GM23338 (cell line): ENCODE measurements around the gene ERBB4. TPM values are rescaled to one million over a fixed set of nuclear protein-coding genes. Genes with fewer than 3 reads are reported as not detected.

ENCODE experiments used
- ATAC-seq: fragments of 200-7000 bp; cut with Tn5 transposase; 3 replicates; pipeline ENCODE4 v1.9.1; 2020
- DNase-seq: peaks from one replicate; pipeline ENCODE4 v3.0.0-alpha.2; 2015; ENCODE audit warnings: low spot score
- H2AFZ ChIP-seq: fragments of 200-600 bp; sonication (generic); 2 replicates; pipeline ENCODE4 v1.8.0; 2016; ENCODE audit warnings: antibody characterized with exemption, mild to moderate bottlenecking, moderate library complexity
- H3F3A ChIP-seq: fragments of 200-600 bp; sonication (generic); replicated peaks from 2 replicates; pipeline ENCODE4 v1.8.0; 2017; ENCODE audit warnings: antibody characterized with exemption, mixed run types, low read depth
- H3K27ac ChIP-seq: fragments of 200-600 bp; sonication (generic); 2 replicates; pipeline ENCODE4 v1.6.1; 2016; ENCODE audit warnings: low read depth
- H3K27me3 ChIP-seq: fragments of 200-600 bp; sonication (generic); 2 replicates; pipeline ENCODE4 v1.8.0; 2016; ENCODE audit warnings: mild to moderate bottlenecking, mixed run types, moderate library complexity; ENCODE audit not compliant: insufficient read depth
- H3K36me3 ChIP-seq: fragments of 200-600 bp; sonication (generic); 2 replicates; pipeline ENCODE4 v1.8.0; 2016; ENCODE audit warnings: mild to moderate bottlenecking; ENCODE audit not compliant: insufficient read depth
- H3K4me1 ChIP-seq: fragments of 200-600 bp; sonication (generic); 2 replicates; pipeline ENCODE4 v1.8.0; 2016; ENCODE audit warnings: mild to moderate bottlenecking, moderate library complexity; ENCODE audit not compliant: insufficient read depth
- H3K4me2 ChIP-seq: fragments of 200-600 bp; sonication (generic); 2 replicates; pipeline ENCODE4 v1.7.1; 2017; ENCODE audit warnings: mixed run types
- H3K4me3 ChIP-seq: fragments of 200-600 bp; sonication (generic); 2 replicates; pipeline ENCODE4 v1.6.1; 2016; ENCODE audit warnings: mixed run types
- H3K79me2 ChIP-seq: fragments of 200-600 bp; sonication (generic); replicated peaks from 2 replicates; pipeline ENCODE4 v1.8.0; 2017; ENCODE audit warnings: mild to moderate bottlenecking; ENCODE audit not compliant: insufficient read depth
- H3K9me2 ChIP-seq: fragments of 200-600 bp; sonication (generic); 2 replicates; pipeline ENCODE4 v1.8.0; 2017; ENCODE audit not compliant: insufficient read depth
- H4K20me1 ChIP-seq: fragments of 200-600 bp; sonication (generic); replicated peaks from 2 replicates; pipeline ENCODE4 v1.8.0; 2017; ENCODE audit warnings: mild to moderate bottlenecking; ENCODE audit not compliant: insufficient read depth
- H3K27ac Mint-ChIP-seq: 2 replicates; pipeline ENCODE4 v1.8.0; 2020; ENCODE audit warnings: inconsistent platforms, mild to moderate bottlenecking, moderate library complexity, mixed read lengths
- H3K27me3 Mint-ChIP-seq: 3 replicates; pipeline ENCODE4 v1.8.0; 2022; ENCODE audit warnings: low read depth, mild to moderate bottlenecking, moderate library complexity, mixed read lengths, inconsistent platforms; ENCODE audit not compliant: insufficient read depth, poor library complexity
- H3K36me3 Mint-ChIP-seq: 3 replicates; pipeline ENCODE4 v1.8.0; 2021; ENCODE audit warnings: low read depth, mild to moderate bottlenecking, inconsistent platforms, moderate library complexity, mixed read lengths
- H3K4me1 Mint-ChIP-seq: 3 replicates; pipeline ENCODE4 v1.8.0; 2020; ENCODE audit warnings: mild to moderate bottlenecking, inconsistent platforms, mixed read lengths
- H3K4me3 Mint-ChIP-seq: 3 replicates; pipeline ENCODE4 v1.8.0; 2021; ENCODE audit warnings: moderate library complexity, mild to moderate bottlenecking, inconsistent platforms, mixed read lengths
- H3K9me3 Mint-ChIP-seq: 3 replicates; pipeline ENCODE4 v1.8.0; 2020; ENCODE audit warnings: moderate library complexity, mild to moderate bottlenecking, inconsistent platforms, mixed read lengths
- CREB1 ChIP-seq: fragments of 250-450 bp; sonication (Bioruptor Pico); IDR thresholded peaks from 2 replicates; pipeline ENCODE4 v1.5.0; 2020; ENCODE audit warnings: low read depth, mild to moderate bottlenecking, moderate library complexity
- EZH2 ChIP-seq: fragments of 200-600 bp; sonication (generic); IDR thresholded peaks from one replicate; pipeline ENCODE4 v1.8.0; 2017; ENCODE audit warnings: antibody characterized with exemption, mild to moderate bottlenecking, low read depth; ENCODE audit not compliant: unreplicated experiment
- EZH2phosphoT487 ChIP-seq: fragments of 200-600 bp; sonication (generic); IDR thresholded peaks from one replicate; pipeline ENCODE4 v1.8.1; 2018; ENCODE audit warnings: antibody characterized with exemption; ENCODE audit not compliant: unreplicated experiment
- JUNB ChIP-seq: IDR thresholded peaks from one replicate; pipeline ENCODE4 v1.6.1; 2016; ENCODE audit warnings: antibody characterized with exemption; ENCODE audit not compliant: unreplicated experiment
- NANOG ChIP-seq: IDR thresholded peaks from 2 replicates; pipeline ENCODE4 v1.6.1; 2016; ENCODE audit warnings: antibody characterized with exemption, borderline replicate concordance
- POLR2AphosphoS5 ChIP-seq: IDR thresholded peaks from 2 replicates; pipeline ENCODE4 v1.6.1; 2016; ENCODE audit warnings: antibody characterized with exemption, low read depth
- REST ChIP-seq: IDR thresholded peaks from one replicate; pipeline ENCODE4 v1.6.1; 2018; ENCODE audit warnings: antibody characterized with exemption; ENCODE audit not compliant: unreplicated experiment
- STAT1 ChIP-seq: IDR thresholded peaks from one replicate; pipeline ENCODE4 v1.6.1; 2016; ENCODE audit warnings: antibody characterized with exemption; ENCODE audit not compliant: unreplicated experiment
- ZNF114 ChIP-seq: fragments of 250-450 bp; sonication (Bioruptor Pico); IDR thresholded peaks from 2 replicates; pipeline ENCODE4 v1.5.0; 2020; ENCODE audit warnings: mild to moderate bottlenecking, moderate library complexity
- ZNF331 ChIP-seq: fragments of 250-450 bp; sonication (Bioruptor Pico); IDR thresholded peaks from 2 replicates; pipeline ENCODE4 v1.5.0; 2020; ENCODE audit warnings: low read depth, mild to moderate bottlenecking, moderate library complexity
- polyA plus RNA-seq: library from polyadenylated mRNA; unstranded; fragments of >200 nt; fragmentation: Nextera tagmentation; extraction: Ambion mirVana; gene quantifications from 2 replicates; pipeline ENCODE4 v1.2.1, GENCODE V29; 2016
- total RNA-seq: library from RNA; depleted of rRNA; stranded (reverse); fragments of >200 nt; shearing (Covaris generic); gene quantifications from 2 replicates; pipeline ENCODE4 v1.2.3, GENCODE V29; 2014
- TF ChIP-seq, protein P1 (sequence below): IDR thresholded peaks from 2 replicates; pipeline ENCODE4 v1.6.1; 2016; ENCODE audit warnings: antibody characterized with exemption
- TF ChIP-seq, protein P2 (sequence below), 2 experiments: fragments of 200-600 bp in 1 of 2; sonication (generic) in 1 of 2; conservative IDR thresholded peaks; 2 replicates each; pipeline versions ENCODE4 v1.5.1 to v1.6.1; 2016 to 2017; ENCODE audit warnings: antibody characterized with exemption in 2 of 2, low read depth in 2 of 2, mild to moderate bottlenecking in 2 of 2, moderate library complexity in 1 of 2
- TF ChIP-seq, protein P3 (sequence below): fragments of 250-450 bp; sonication (Bioruptor Pico); IDR thresholded peaks from 2 replicates; pipeline ENCODE4 v1.5.0; 2020; ENCODE audit warnings: mild to moderate bottlenecking, moderate library complexity

Gene ERBB4
- total and polyA plus RNA-seq, 2 experiments from 2014 or later: 0.73 to 1.1 TPM

GRCh38 chr2:211822686-211823335 is 715.8 kb downstream of the ERBB4 start:
- Histone ChIP-seq H3K9me2 (no peaks in the 10 kb centered on the region), H3K36me3 (no peaks in the 10 kb centered on the region), H3K27me3 (no peaks in the 10 kb centered on the region), H3K79me2 (no peaks in the 10 kb centered on the region), H2AFZ (no peak overlapping the region), H3K4me3 (no peak overlapping the region), H4K20me1 (no peaks in the 10 kb centered on the region), H3K4me1 (no peaks in the 10 kb centered on the region; the same call in 1 of the 2 replicates), H3K27ac (no peak overlapping the region), H3K4me2 (no peak overlapping the region), H3F3A (no peaks in the 10 kb centered on the region)
- ATAC-seq (no peak), DNase-seq (no peak)
- no peak for TF ChIP-seq JUNB
- TF ChIP-seq ZNF331 (CRISPR knock-in tag): no peak
- TF ChIP-seq STAT1: no peak
- TF ChIP-seq CREB1: no peak
- TF ChIP-seq POLR2AphosphoS5: no peak
- TF ChIP-seq, protein P1, sequence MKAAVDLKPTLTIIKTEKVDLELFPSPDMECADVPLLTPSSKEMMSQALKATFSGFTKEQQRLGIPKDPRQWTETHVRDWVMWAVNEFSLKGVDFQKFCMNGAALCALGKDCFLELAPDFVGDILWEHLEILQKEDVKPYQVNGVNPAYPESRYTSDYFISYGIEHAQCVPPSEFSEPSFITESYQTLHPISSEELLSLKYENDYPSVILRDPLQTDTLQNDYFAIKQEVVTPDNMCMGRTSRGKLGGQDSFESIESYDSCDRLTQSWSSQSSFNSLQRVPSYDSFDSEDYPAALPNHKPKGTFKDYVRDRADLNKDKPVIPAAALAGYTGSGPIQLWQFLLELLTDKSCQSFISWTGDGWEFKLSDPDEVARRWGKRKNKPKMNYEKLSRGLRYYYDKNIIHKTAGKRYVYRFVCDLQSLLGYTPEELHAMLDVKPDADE: no peak
- TF ChIP-seq NANOG: no peak
- TF ChIP-seq, protein P2, sequence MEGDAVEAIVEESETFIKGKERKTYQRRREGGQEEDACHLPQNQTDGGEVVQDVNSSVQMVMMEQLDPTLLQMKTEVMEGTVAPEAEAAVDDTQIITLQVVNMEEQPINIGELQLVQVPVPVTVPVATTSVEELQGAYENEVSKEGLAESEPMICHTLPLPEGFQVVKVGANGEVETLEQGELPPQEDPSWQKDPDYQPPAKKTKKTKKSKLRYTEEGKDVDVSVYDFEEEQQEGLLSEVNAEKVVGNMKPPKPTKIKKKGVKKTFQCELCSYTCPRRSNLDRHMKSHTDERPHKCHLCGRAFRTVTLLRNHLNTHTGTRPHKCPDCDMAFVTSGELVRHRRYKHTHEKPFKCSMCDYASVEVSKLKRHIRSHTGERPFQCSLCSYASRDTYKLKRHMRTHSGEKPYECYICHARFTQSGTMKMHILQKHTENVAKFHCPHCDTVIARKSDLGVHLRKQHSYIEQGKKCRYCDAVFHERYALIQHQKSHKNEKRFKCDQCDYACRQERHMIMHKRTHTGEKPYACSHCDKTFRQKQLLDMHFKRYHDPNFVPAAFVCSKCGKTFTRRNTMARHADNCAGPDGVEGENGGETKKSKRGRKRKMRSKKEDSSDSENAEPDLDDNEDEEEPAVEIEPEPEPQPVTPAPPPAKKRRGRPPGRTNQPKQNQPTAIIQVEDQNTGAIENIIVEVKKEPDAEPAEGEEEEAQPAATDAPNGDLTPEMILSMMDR (conservative IDR thresholded peaks at IDR 0.05; ENCODE audit: low read depth in 2 of 2): no peak
- TF ChIP-seq EZH2: no peak
- TF ChIP-seq ZNF114 (CRISPR knock-in tag): no peak
- TF ChIP-seq REST: no peak
- no peak for TF ChIP-seq EZH2phosphoT487
- TF ChIP-seq, protein P3, sequence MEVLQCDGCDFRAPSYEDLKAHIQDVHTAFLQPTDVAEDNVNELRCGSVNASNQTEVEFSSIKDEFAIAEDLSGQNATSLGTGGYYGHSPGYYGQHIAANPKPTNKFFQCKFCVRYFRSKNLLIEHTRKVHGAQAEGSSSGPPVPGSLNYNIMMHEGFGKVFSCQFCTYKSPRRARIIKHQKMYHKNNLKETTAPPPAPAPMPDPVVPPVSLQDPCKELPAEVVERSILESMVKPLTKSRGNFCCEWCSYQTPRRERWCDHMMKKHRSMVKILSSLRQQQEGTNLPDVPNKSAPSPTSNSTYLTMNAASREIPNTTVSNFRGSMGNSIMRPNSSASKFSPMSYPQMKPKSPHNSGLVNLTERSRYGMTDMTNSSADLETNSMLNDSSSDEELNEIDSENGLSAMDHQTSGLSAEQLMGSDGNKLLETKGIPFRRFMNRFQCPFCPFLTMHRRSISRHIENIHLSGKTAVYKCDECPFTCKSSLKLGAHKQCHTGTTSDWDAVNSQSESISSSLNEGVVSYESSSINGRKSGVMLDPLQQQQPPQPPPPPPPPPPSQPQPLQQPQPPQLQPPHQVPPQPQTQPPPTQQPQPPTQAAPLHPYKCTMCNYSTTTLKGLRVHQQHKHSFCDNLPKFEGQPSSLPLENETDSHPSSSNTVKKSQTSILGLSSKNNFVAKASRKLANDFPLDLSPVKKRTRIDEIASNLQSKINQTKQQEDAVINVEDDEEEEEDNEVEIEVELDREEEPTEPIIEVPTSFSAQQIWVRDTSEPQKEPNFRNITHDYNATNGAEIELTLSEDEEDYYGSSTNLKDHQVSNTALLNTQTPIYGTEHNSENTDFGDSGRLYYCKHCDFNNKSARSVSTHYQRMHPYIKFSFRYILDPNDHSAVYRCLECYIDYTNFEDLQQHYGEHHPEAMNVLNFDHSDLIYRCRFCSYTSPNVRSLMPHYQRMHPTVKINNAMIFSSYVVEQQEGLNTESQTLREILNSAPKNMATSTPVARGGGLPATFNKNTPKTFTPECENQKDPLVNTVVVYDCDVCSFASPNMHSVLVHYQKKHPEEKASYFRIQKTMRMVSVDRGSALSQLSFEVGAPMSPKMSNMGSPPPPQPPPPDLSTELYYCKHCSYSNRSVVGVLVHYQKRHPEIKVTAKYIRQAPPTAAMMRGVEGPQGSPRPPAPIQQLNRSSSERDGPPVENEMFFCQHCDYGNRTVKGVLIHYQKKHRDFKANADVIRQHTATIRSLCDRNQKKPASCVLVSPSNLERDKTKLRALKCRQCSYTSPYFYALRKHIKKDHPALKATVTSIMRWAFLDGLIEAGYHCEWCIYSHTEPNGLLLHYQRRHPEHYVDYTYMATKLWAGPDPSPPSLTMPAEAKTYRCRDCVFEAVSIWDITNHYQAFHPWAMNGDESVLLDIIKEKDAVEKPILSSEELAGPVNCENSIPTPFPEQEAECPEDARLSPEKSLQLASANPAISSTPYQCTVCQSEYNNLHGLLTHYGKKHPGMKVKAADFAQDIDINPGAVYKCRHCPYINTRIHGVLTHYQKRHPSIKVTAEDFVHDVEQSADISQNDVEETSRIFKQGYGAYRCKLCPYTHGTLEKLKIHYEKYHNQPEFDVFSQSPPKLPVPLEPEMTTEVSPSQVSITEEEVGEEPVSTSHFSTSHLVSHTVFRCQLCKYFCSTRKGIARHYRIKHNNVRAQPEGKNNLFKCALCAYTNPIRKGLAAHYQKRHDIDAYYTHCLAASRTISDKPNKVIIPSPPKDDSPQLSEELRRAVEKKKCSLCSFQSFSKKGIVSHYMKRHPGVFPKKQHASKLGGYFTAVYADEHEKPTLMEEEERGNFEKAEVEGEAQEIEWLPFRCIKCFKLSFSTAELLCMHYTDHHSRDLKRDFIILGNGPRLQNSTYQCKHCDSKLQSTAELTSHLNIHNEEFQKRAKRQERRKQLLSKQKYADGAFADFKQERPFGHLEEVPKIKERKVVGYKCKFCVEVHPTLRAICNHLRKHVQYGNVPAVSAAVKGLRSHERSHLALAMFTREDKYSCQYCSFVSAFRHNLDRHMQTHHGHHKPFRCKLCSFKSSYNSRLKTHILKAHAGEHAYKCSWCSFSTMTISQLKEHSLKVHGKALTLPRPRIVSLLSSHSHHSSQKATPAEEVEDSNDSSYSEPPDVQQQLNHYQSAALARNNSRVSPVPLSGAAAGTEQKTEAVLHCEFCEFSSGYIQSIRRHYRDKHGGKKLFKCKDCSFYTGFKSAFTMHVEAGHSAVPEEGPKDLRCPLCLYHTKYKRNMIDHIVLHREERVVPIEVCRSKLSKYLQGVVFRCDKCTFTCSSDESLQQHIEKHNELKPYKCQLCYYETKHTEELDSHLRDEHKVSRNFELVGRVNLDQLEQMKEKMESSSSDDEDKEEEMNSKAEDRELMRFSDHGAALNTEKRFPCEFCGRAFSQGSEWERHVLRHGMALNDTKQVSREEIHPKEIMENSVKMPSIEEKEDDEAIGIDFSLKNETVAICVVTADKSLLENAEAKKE (CRISPR knock-in tag): no peak
- no peaks in the 10 kb centered on the region; the same call in 2 of the 3 replicates for H3K9me3 Mint-ChIP-seq
- no peaks in the 10 kb centered on the region for H3K27me3 Mint-ChIP-seq
- no peaks in the 10 kb centered on the region for H3K36me3 Mint-ChIP-seq
- H3K4me1 Mint-ChIP-seq: peaks cover 7% of the 10 kb centered on the region; the same call in 2 of the 3 replicates
- no peak overlapping the region for H3K27ac Mint-ChIP-seq
- no peak overlapping the region for H3K4me3 Mint-ChIP-seq
